ENCODE data around the gene SPTAN1.
"Not testable (repeated sequence)": the region's sequence is repeated elsewhere in the genome, so short reads cannot be mapped to it uniquely, and the experiment has no call there.

SPTAN1 gene

GRCh38 chr9:128634111-128634510 lies 81.7 kb downstream of the SPTAN1 start:
- DNase-seq = no peak

GRCh38 chr9:128634651-128635262 lies 82.4 kb downstream of the SPTAN1 start:
- DNase-seq = no peak

GRCh38 chr9:128635266-128636023 lies 83.1 kb downstream of the SPTAN1 start:
- peak in 1 of 2 experiments; percentile 61 for DNase-seq

- no peak for DNase-seq
Measured at GRCh38 chr9:128636024-128636390, 83.6 kb downstream of the SPTAN1 start.

GRCh38 chr9:128636556-128637530 lies 84.5 kb downstream of the SPTAN1 start:
- DNase-seq = no peak

GRCh38 chr9:128637656-128638055 lies 85.3 kb downstream of the SPTAN1 start:
- DNase-seq = no peak

GRCh38 chr9:128638580-128638979 lies 86.2 kb downstream of the SPTAN1 start:
- no peak for DNase-seq

GRCh38 chr9:128640603-128641002 lies 88.2 kb downstream of the SPTAN1 start:
- no peak for DNase-seq

- no peak for DNase-seq
Measured at GRCh38 chr9:128642675-128643245, 90.4 kb downstream of the SPTAN1 start.

GRCh38 chr9:128643519-128644300 lies 91.3 kb downstream of the SPTAN1 start:
- DNase-seq = no peak

GRCh38 chr9:128648206-128648605 lies 95.8 kb downstream of the SPTAN1 start:
- DNase-seq = peak in 1 of 2 experiments; percentile 47

- DNase-seq = no peak
Measured at GRCh38 chr9:128651798-128652197, 99.4 kb downstream of the SPTAN1 start.

- DNase-seq = no peak
Measured at GRCh38 chr9:128653908-128654307, 101.5 kb downstream of the SPTAN1 start.

GRCh38 chr9:128654481-128654880 lies 102.1 kb downstream of the SPTAN1 start:
- DNase-seq = no peak

GRCh38 chr9:128656416-128657343 lies 104.3 kb downstream of the SPTAN1 start, which contains the start of gene DYNC2I2:
Gene DYNC2I2, minus strand, starts transcription at chr9:128656847. Its CDS starts 121 bp downstream, at chr9:128656726.
- peak; percentile 85 to 93 for DNase-seq

- no peak for DNase-seq
Measured at GRCh38 chr9:128657344-128657704, 104.9 kb downstream of the SPTAN1 start.

- no peak for DNase-seq
Measured at GRCh38 chr9:128657796-128658195, 105.4 kb downstream of the SPTAN1 start.

GRCh38 chr9:128666481-128666941 lies 114.1 kb downstream of the SPTAN1 start:
- DNase-seq = not testable (repeated sequence)

- DNase-seq = no peak
Measured at GRCh38 chr9:128669786-128670185, 117.4 kb downstream of the SPTAN1 start.

- DNase-seq = no peak
Measured at GRCh38 chr9:128675382-128675781, 123.0 kb downstream of the SPTAN1 start.

- no peak for DNase-seq
Measured at GRCh38 chr9:128677794-128678193, 125.4 kb downstream of the SPTAN1 start.

Data from NCI-H524 (cell line).